Activated effector memory CD4-positive, alpha-beta T cell treated with anti-CD3 and anti-CD28 coated beads, Interleukin-2, amount 50 U/mL, for 16 hours (primary cell): ENCODE results near the gene TTC33.

Source experiments
- DNase-seq: peaks from one replicate; pipeline ENCODE4 v3.0.0-alpha.2; 2020

Gene TTC33

GRCh38 chr5:40560474-40561110 is 195.2 kb downstream of the TTC33 start:
- DNase-seq: no peak

GRCh38 chr5:40559306-40559705 is 196.5 kb downstream of the TTC33 start:
- DNase-seq: no peak

- DNase-seq: no peak
Measured at GRCh38 chr5:40557501-40557900, 198.3 kb downstream of the TTC33 start.

GRCh38 chr5:40556811-40557210 is 198.9 kb downstream of the TTC33 start:
- no peak for DNase-seq

- DNase-seq: no peak
Measured at GRCh38 chr5:40555886-40556285, 199.9 kb downstream of the TTC33 start.

- no peak for DNase-seq
Measured at GRCh38 chr5:40554813-40555212, 200.9 kb downstream of the TTC33 start.

- no peak for DNase-seq
Measured at GRCh38 chr5:40554054-40554453, 201.7 kb downstream of the TTC33 start.

- no peak for DNase-seq
Measured at GRCh38 chr5:40552981-40553380, 202.8 kb downstream of the TTC33 start.

GRCh38 chr5:40551496-40552491 is 204.0 kb downstream of the TTC33 start:
- DNase-seq: no peak

- DNase-seq: no peak
Measured at GRCh38 chr5:40550481-40550880, 205.3 kb downstream of the TTC33 start.

GRCh38 chr5:40549616-40550015 is 206.1 kb downstream of the TTC33 start:
- no peak for DNase-seq

DNA sequence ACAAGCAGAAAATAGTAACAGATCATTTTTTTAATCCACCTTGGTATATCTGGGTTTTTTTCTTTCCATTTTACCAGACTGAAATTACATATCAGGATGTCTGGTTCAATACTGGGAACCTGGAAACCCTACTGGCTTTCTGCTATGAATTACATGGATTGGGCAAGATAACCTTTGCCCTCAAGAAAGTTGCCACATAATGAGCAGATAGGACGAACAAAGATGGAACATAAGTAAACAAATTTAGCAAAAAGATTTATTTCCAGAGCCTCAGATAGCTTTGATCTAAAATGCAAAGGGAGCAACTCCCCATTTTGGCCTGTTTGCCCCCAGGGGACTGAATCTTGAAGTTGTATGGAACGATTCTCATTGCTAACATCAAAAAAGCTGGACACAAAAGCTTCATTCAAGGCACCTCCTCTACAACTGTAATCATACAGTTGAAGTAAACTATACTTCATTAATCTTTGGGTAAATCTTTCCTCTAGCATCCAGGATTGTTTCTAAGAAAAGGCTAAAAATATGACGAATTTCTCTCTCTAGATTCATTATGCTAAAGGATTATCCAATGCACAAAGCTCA is 207.7 kb downstream of the TTC33 start:
- no peak for DNase-seq

DNA sequence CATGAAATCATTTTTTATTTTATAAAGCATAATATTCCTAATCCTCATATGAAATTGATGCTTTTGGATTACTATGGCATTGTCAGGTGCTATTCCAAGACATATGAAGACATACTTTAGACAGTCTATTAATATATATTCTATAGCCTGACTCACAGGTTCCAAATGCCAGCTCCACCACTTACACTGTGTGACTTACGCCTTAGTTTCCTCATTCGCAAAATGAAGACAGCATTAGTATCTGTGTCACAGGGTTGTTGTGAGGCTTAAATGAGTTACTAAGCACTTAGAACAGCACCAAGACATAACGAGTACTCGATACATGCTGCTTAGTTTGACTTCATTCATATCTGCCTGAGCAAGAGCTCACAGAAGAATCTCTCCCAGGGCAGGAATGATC is 208.2 kb downstream of the TTC33 start:
- no peak for DNase-seq

DNA sequence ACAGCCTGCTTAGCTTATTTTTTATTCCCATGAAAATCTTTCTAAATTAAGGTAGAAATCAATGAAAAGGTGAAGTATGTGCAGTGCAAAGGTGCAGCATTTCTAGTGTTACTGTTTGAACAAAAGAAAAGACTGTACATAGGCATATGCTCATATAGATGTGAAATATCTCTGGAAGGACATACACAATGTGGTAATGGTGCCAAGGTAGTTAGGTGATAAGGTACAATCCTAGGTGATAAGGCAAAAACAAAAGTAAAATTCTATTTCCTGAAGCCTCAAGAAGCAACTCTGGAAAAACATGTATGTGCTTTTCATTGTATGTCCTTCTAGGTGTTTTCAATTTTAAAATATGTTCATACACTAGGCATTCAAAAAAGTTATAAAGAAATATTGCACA is 215.5 kb downstream of the TTC33 start:
- DNase-seq: no peak

- no peak for DNase-seq
Measured at GRCh38 chr5:40524677-40525076, 231.1 kb downstream of the TTC33 start.

DNA sequence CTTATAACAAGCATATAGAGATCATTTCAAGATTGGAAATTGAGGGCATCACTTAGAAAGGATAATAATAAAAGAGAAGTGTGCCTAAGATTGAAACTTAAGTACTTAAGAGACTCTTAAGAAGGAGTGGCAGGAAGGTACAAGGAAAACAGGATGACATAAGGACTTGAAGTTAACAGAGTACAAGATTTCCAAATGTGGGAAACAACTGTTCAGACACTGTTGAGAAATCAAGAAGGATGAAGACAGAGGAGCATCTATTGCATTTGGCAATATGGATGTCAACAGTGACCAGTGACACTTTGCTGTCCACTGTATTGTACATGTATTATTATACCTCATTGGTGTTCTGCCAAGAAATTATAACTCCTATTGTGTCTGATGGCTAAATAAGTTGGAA is 233.8 kb downstream of the TTC33 start:
- no peak for DNase-seq

DNA sequence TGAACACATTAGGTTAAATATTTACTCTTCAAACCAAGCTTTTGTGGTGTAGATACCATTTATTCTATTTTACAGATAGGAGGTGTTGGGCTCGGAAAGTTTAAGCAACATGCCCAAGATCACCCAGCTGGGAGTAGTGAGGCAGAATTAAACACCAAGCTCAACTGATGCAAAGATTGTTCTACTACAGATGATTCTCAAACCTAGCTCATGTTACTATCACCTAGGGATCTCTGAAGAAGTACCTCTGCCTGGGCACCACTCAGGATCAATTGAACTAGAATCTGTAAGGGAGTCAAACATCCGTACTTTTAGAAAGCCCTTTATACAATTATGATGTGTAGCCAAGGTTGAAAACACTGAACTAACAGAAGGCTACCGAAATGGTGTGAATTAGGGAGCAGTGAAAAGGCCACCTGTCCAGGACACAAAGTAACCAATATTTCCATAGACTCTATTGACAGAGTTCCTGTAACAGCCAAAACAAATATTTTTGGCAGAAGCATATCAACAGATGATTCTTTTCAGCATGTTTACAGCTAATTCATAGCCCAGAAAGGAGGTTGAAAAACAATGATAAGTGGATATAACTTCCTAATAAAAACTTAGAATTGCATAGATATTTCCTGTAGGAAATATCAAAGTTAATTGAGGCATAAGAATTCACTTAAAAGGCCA is 234.5 kb downstream of the TTC33 start:
- DNase-seq: no peak

GRCh38 chr5:40518485-40518917 is 237.3 kb downstream of the TTC33 start:
- DNase-seq: no peak

- DNase-seq: no peak
Measured at GRCh38 chr5:40515476-40515875, 240.3 kb downstream of the TTC33 start.

- DNase-seq: no peak
Measured at GRCh38 chr5:40514976-40515375, 240.8 kb downstream of the TTC33 start.

DNA sequence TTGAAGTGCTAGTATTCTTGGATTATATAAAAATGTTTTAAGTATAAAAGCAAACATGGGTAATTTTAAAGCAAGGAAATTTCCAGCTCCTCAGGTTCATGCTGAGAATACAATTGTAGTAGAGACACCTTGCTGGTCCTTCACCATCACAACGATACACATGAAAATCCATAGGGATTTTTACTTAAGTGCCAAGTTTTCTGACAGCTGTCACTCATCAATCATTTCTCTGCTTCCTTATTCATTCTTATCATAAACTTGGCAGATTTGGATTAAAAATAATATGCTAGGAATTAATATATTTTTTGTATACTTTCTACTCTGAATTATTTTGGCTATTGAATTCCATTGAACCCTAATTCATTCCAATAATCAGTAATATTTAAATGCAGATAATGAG is 244.0 kb downstream of the TTC33 start:
- no peak for DNase-seq

DNA sequence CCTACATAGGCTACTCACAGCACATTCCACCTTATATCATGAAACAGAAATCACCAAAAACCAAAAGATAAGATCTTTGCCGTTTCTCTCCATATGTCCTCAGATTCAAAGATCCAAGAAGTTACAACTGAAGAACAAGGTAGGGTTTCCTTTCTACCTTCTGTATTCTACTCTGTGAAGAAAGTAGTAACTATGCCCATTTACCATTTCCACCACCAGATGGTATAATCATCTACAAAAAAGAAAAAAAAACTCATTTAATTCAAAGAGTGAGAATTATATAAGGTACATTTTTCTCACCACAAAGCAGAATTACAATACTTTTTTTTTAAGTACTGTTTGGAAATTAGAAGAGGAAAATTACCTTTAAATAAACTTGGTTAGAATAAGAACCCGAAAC is 248.7 kb downstream of the TTC33 start:
- DNase-seq: no peak

DNA sequence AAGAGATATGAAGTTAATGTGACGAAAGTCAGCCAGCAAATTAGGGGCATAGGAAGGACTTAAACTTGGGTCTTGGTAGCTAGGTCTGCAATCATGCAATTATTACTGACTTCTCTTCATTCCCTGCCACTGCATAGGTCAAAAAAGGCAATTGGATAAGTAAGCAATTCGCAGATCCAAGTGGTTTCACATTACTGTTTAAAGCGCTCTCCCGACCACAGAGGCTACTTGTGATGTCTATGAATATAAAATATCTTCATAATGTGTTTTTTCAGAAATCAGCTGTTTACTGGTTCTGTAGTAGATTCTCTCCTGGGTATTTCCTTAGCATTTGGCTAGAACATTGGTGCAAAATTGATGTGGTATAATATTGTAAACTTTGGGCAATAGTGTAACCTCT is 250.7 kb downstream of the TTC33 start:
- DNase-seq: no peak
